Inferior parietal cortex (tissue), 1 donor: ENCODE measurements around the gene IP6K1.
"Not testable (repeated sequence)": the region's sequence is repeated elsewhere in the genome, so short reads cannot be mapped to it uniquely, and the experiment has no call there.

ENCODE experiments used
- DNase-seq: peaks from one replicate; pipeline ENCODE4 v3.0.0-alpha.2; 2016; ENCODE audit errors: extremely low spot score

The IP6K1 gene

DNA sequence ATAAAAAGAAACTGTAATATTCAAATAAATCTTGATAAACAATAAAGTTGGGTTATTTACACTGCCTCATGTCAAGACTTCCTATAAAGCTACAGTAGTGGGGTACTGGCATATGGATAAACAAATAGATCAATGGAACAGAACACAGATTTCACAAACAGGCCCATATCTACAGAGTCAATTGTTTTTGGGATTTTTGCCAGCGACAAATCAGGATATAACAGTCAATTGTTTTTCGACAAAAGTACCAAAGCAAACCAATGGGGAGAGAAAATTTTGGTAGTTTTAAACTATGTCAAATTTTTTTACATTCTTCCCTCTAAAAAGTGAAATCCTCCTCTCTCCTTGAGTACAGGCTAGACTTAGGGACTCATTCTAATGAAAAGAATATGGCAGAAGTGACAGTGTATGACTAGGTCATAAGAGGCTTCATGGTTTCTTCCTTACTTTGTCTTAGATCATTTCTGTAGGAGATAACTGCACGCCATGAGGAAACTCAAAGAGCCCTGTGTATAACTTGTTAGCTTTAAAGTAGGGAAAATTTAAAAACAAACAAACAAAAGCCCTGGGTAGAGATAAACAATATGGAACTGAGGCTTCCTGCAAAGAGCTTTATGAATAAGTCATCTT, 16.9 kb downstream of the IP6K1 start:
- no peak for DNase-seq

DNA sequence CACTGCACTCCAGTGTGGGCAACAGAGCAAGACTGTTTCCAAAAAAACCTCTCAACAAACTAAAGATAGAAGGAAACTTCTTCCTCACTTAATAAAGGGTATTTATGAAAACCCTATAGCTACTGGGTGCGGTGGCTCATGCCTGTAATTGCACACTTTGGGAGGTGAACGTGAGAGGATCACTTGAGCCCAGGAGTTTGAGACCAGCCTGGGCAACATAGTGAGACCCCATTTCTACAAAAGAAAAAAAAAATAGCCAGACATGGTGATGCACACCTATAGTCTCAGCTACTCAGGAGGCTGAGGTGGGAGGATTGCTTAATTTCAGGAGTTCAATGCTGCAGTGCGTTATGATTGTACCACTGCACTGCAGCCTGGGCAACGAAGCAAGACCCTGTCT, 22.4 kb downstream of the IP6K1 start:
- DNase-seq, result no peak

DNA sequence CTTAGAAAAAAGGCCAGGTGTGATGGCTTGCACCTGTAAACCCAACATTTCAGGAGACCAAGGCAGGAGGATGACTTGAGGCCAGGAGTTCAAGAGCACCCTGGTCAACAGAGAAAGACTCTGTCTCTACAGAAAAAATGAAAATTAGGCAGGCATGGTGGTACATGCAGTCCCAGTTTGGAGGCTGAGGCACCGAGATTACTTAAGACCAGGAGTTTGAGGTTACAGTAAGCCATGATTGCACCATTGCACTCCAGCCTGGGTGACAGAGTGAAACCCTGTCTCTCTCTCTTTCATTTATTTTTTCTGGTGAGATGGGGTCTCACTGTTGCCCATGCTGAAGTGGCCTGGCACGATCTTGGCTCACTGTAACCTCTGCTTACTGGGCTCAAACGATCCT, 24.7 kb downstream of the IP6K1 start:
- DNase-seq, result no peak

DNA sequence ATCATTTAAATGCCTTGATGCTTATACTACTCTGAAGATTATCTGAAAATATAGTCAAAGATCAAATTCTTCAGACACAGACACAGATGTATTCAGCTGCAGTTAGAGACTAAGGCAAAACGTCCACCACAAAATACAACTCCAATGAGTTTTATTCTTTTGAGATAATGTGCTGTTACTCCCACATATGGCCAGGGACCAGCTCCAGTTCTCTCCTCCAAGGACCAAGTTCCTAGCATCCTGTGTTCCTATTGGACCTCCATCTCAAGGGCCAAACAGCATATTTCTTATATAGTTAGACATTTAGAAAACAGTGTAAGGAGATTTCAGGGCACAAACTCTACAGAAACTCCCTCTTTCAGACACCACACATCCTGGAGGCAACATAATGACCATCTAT, 27.1 kb downstream of the IP6K1 start:
- no peak for DNase-seq

DNA sequence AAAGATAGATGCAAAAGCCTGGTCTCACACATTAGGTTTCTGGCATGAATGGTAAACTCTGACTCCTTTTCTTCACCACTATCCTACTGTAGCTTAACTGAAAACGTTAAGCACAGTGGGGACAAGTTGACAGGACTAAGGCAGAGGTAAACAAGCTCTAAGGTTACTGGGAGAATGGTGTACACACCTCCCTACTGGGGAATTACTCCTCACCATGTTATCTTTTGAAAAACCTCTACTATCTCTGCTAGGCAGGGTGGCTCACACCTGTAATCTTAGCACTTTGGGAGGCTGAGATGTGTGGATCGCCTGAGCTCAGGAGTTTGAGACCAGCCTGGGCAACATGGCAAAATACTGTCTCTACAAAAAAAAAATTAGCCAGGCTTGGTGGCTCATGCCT, 29.1 kb downstream of the IP6K1 start:
- DNase-seq, result no peak

DNA sequence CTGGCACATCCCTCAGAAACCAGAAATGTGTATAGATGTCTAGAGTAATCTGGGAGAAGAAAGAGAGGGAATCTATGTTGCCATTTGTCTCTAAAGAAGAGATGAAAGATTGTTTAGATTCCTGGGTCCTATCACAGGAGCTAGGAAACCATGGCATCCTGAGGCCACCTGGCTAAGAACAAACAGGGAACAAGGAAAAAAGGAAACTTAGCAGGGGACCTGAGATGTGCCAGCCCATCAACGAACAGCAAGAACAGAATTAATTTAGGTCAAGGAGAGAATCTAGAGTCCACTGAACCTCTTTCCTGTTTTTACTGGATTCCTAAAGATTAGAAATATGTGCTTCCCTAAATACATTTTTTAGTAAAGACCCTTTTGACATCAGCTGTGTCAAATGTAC, 30.3 kb downstream of the IP6K1 start:
- no peak for DNase-seq

DNA sequence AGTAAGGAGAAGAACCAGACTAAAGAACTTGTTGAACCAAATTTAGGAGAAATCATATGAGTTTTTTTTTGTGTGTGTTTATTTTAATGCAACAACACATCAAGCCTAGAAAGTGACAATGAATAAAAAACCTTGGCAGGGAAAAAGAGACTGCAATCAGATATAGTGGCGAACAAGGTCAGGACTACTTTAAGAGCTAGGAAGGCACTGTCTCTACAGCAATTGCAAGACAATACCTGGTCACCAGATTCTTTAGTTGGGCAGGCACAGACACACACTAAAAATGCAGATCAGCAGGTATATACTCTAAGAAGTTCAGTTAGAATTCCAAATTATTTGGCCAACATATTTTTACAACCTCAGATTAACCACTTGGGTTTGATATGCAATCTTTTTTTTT, 31.8 kb downstream of the IP6K1 start:
- DNase-seq, result no peak

DNA sequence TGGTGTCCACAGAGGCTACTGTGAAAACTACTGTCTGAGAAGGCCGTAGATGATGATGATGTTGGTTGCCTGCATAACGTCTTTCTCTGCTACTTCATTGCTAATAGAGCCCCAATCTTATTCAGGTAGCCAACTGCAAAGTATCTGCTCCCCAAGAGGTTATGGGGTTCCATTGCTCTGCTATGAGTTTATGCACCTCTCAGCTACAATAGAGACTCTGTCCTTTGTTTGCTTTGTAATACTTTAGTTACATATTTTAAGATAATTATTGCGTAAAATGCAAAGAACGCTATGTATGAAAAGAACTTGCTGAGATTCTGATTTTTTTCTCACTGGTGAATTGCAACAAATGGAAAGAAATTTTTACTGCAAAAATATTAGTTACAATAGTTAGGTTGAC, 34.8 kb downstream of the IP6K1 start:
- no peak for DNase-seq

DNA sequence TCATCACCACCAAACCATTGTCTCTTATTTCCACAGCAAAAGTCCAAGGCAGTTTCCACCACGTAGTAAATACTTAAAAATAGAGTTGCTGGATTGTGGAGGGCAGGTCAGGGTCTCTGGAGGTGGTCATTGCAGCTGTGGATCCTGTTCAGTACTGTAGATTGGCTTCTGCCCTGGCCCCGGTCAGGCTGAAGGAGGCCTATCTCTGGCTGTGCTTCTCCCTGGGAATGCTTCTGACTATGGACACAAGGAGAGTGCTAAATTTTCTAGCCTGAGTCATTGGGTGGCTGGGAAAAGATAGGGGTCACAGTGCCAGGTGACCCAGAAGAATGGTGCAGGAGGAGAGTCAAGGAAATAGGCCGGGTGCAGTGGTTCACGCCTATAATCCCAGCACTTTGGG, 36.3 kb downstream of the IP6K1 start:
- DNase-seq, result no peak

DNA sequence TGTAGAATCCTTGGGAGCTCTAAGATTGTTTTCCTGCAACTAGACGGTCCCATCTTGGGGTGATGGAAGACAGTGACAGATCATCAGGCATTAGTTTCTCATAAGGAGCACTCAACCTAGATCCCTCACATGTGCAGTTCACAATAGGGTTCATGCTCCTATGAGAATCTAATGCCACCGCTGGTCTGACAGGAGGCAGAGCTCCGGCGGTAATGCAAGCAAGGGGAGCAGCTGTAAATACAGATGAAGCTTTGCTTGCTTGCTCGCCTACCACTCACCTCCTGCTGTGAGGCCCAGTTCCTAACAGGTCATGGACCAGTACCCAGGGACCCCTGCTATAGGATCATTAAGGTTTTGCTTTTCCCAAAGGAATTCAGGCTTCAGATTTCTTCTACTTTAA, 37.5 kb downstream of the IP6K1 start:
- DNase-seq, result not testable (repeated sequence)

DNA sequence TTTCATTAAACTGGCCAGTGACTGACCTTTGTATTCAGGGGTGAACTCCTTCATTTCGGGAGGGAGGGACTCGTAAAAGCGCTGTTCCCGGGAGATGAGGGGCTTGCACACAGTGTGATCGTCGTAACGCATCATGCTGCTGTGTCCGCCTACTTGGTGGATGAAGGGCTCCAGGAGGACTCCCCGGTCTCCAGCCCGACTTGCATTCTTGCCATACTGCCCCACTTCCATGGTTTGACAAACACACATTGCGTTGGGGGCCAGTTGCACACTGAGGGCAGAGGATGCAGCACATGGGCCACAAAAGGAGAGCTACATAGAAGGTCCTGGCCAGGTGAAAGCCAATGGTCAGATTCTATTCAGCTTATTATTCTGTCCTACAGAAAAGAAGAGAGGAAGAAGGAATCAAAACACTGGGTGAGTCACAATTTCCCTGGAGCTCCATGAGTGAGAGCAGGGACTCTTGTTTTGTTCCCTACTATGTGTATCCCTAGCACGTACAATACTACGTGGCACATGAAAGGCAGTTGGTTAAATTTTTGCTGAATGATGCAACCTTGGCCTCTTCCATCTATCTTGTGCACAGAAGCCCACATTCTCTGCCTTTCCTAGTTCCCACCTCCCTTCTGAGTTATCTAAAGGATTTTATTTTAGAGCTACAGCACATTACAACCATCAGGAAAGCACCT, 38.4 kb downstream of the IP6K1 start:
- no peak for DNase-seq

DNA sequence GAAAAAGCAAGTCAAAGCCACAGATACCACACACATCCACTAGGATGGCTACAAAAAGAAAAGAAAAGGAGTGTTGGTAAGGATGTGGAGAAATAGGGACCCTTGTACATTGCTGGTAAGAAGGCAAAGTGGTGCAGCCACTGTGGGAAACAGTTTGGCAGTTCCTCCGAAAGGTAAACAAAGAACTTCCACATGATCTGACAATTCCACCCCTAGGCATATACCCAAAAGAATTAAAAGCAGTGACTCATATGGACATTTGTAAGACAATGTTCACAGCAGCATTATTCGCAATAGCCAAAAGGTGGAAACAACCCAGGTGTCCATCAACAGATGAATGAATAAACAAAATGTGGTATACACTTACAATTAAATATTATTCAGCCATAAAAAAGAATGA, 40.4 kb downstream of the IP6K1 start:
- no peak for DNase-seq

DNA sequence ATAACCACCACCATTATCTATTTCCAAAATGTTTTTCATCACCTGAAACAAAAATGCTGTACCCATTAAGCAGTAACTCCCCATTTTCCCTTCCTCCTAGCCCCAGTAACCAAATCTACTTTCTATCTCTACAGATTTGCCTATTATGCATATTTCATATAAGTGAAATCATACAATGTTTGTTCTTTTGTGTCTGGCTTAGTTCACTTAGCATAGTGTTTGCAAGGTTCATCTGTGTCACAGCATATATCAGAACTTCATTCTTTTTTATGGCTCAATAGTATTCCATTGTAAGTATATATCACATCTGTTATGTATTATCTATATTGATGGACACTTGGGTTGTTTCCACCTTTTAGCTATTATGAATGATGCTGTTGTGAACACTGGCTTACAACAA, 45.9 kb downstream of the IP6K1 start:
- DNase-seq, result no peak

DNA sequence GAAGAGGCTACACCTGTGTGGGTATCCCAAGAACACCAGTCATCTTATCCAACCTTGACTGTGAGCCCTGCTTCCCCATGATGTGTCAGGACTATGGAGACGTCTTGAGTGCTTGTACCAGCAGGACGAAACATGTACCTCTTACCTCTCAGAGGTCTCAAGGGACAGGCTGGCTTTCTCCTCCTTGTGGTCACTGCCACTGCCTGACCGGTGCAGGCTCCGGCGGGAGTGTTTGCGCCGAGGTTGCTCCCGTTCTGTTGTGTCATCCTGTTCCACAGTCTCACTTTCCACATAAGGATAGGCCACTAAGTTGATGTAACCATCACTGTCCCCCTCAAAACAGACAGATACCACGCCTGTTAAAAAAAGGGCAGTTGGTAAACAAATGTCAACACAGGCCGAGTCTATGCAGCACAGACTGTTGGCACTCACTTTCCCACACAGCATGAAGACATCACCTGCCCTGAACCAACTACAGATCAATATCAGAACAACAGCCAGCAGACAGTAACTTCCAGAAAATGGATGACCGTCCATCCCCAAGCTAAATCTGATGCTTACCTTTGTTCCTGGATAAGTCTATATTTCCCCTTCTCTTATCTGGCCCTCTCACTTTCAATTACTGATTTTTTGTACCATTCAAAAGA, 48.2 kb downstream of the IP6K1 start:
- DNase-seq, result no peak

DNA sequence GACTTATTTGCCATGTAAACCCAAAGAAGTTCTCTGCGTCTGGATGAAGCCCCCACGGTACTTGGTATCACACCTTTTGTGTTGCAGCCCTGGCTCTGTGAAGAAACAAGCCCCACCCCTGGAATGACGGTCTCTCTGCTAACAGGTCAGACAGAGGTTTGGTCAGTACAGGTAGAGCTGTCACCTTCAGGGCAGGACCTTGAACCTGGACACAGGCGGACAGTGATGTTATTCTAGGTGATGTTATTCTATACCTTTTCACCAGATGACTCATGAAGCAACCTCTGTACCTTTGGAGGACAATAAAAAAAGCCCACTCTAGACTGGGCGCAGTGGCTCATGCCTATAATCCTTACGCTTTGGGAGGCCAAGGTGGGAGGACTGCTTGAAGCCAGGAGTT, 51.6 kb downstream of the IP6K1 start:
- no peak for DNase-seq

DNA sequence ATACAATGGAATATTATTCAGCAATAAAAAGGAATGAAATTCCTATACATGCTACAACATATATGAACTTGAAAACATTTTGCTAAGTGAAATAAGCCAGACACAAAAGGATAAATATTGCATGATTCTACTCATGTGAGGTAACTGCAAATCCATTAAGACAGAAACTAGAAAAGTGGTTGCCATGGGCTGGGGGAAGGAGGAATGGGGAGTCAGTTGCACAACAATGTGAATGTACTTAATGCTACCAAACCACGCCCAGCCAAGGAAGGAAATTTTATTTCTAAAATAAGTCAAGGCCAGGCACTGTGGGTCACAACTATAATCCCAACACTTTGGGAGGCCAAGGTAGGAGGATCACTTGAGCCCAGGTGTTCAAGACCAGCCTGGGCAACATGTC, 52.8 kb downstream of the IP6K1 start:
- no peak for DNase-seq

DNA sequence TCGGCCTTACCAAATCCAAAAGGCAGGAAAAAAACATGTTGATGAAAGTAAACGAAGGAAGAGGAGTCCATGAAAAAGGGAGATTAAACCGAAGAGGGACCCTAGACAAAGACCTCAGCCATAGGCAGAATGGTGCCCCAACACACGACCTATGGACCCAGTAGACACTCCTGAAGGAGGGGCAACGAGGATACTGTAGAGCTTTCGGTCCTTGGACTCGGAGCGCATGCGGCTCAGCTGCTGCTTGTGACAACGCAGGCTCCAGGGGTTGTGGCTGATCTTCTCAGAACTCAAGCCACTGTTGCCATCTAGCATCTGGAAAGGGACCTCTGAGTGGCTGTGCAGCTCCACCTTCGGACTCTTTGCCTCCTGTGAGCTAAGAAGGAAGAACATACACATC, 53.7 kb downstream of the IP6K1 start:
- no peak for DNase-seq

DNA sequence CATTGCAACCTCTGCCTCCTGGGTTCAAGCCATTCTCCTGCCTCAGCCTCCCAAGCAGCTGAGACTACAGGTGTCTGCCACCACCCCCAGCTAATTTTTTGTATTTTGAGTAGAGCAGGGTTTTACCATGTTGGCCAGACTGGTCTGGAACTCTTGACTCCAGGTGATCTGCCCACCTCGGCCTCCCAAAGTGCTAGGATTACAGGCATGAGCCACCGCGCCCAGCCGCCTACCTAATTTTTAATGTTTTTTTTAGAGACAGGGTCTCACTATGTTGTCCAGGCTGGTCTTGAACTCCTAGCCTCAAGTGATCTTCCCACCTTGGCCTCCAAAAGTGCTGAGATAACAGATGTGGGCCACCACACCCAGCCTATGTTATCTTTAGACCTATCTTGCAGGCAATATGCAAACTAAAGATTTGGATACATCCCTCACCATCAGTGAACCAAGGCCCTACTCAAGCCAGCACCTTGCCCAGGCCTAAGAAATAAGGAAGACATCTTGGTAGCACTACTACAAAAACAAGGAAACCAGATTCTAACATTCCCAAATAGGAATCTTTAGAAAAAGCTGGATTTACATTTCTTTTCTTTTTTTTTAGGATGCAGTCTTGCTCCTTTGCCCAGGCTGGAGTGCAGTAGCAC, 56.3 kb downstream of the IP6K1 start:
- DNase-seq, result no peak

DNA sequence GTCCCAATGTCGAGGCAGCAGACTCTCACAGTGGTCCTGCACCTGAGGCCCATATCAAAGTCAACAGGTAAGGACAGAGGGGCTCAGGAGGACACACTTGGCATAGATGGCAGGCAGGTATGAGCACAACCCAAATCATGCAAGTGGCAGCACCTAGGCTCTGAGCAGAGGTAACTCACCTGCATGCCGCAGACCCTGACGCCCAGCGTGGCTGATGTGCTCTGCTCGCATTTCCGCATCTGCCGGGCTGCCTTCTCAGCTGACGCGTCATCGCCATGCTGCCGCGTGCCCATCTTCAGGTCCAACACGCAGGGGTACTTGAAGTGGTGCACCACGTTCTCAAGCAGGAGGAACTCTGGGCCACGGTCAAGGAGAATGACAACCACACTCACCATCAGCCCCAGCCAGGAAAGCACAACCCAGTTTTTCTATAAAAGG, 58.4 kb downstream of the IP6K1 start:
- no peak for DNase-seq

DNA sequence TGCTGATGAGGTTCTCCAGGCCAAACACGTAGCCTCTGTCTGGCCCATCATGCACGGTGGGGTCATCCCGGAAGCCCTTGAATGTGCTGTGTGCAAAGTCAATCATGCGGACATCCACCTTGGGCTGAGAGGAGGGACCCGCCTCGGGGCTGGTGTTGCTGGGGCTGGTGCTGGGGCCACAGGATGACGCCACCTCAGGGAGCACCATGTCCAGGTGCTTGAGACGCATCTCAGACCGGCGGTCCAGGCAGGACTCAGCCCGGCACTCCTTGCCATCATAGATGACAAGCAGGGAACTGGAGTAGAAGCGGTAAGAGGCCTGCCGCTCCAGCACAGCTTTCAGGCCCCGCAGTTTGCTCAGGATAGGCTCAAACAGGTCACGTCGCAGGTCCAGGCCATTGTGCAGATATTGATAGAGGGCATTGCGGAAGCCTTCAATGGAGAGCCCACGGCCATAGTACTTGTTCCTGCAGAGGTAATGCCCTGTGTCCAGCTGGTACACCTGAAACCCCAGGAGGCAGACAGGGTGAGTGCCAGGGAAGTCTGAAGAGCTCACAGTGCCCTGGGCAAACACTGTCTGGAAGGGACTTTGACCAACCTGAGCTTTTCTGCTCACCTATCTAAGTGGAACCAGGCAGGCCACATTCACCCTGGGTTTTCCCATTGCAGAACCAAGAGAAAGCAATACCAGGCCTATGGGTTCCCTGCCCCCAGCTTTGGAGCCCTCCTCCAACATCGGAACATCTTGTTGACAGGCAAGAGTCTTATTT, 59.0 kb downstream of the IP6K1 start:
- DNase-seq, result no peak

DNA sequence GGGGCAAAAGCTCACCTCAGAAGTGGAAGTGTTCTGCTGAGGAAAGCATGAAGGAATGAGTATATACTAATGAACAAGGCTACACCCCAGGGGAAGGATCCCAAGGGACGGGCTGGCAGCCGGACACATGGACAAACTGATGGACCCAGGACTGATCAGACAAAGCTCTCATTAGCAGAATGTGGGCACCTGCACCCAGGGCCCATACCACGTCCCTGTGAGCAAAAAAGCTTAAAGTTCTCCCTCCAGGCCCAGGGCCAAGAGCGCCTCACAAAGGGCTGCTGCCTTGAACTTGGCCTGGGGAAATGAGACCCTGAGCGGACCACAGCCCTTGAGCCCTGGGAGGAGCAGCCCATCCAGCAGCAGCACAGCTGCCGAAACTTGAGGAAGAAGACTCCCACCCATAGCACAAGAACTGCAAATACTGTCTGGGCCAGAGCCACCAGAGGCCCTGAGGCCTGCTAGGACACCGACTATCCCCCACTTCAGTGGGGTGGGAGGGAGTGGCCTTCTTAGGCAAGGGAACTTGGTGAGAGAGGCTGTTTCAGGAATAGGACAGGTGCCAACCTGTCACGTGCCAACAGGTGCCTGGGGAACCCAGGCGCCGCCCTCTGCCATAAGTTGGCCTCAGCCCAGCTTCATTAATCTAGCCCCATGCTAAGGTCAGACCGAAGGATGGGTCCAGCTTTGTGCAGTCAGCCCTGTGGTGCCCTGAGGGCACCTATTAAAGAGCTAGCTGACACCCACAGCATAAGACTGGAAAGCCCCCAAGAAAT, 60.2 kb downstream of the IP6K1 start:
- no peak for DNase-seq
